IPS-20b (cell line): ENCODE results near the gene TSPAN32.
"Not testable (repeated sequence)": the region's sequence is repeated elsewhere in the genome, so short reads cannot be mapped to it uniquely, and the experiment has no call there.

Experiments used
- H3K27ac ChIP-seq: one replicate; pipeline ENCODE4 v1.5.1; 2013; ENCODE audit warnings: low read length
- H3K27me3 ChIP-seq: 2 replicates; pipeline ENCODE4 v1.6.1; 2013; ENCODE audit warnings: mild to moderate bottlenecking, low read length, inconsistent platforms; ENCODE audit not compliant: insufficient read depth
- H3K36me3 ChIP-seq: 2 replicates; pipeline ENCODE4 v1.6.1; 2013; ENCODE audit warnings: low read depth, mild to moderate bottlenecking, inconsistent platforms, low read length, moderate library complexity; ENCODE audit not compliant: insufficient read depth
- H3K4me1 ChIP-seq: 2 replicates; pipeline ENCODE4 v1.6.1; 2013; ENCODE audit warnings: mild to moderate bottlenecking, control low read depth, inconsistent platforms, low read length, moderate library complexity; ENCODE audit not compliant: insufficient read depth
- H3K4me3 ChIP-seq: 2 replicates; pipeline ENCODE4 v1.5.1; 2013; ENCODE audit warnings: mild to moderate bottlenecking, low read length, inconsistent platforms
- H3K9ac ChIP-seq: 2 replicates; pipeline ENCODE4 v1.6.1; 2013; ENCODE audit warnings: low read depth, mild to moderate bottlenecking, inconsistent platforms, low read length, moderate library complexity
- H3K9me3 ChIP-seq: 2 replicates; pipeline ENCODE4 v1.6.1; 2013; ENCODE audit warnings: mild to moderate bottlenecking, low read depth, low read length, inconsistent platforms; ENCODE audit not compliant: insufficient read depth

The TSPAN32 gene

GRCh38 chr11:2360081-2360642, 58.3 kb downstream of the TSPAN32 start:
- Histone ChIP-seq H3K27me3 (no peaks in the 10 kb centered on the region), H3K9ac (no peak overlapping the region), H3K27ac (no peak overlapping the region), H3K36me3 (no peaks in the 10 kb centered on the region), H3K9me3 (no peaks in the 10 kb centered on the region), H3K4me3 (no peak overlapping the region), H3K4me1 (no peaks in the 10 kb centered on the region)

DNA sequence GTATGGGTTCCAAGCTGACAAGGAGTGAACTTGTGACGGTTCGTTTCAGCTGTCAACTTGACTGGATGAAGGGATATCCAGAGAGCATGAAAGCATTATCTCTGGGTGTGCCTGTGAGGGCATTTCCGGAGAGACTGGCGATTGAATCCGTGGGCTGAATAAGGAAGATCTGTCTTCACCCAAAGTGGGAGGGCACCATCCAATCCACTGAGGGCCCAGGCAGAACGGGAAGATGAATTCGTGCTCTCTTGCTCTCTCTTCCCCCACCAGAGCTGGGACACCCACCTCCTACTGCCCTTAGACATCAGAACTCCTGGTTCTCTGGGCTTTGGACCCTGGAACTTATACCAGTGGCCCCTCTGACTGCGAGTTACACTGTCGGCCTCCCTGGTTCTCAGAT, 59.8 kb downstream of the TSPAN32 start:
- no peak overlapping the region for H3K4me3 ChIP-seq
- no peaks in the 10 kb centered on the region for H3K27me3 ChIP-seq
- no peaks in the 10 kb centered on the region for H3K9me3 ChIP-seq

GRCh38 chr11:2362414-2362813, 60.6 kb downstream of the TSPAN32 start:
- Histone ChIP-seq H3K9ac (no peak overlapping the region), H3K9me3 (no peaks in the 10 kb centered on the region), H3K27ac (no peak overlapping the region), H3K4me3 (no peak overlapping the region), H3K27me3 (no peaks in the 10 kb centered on the region), H3K4me1 (no peaks in the 10 kb centered on the region), H3K36me3 (no peaks in the 10 kb centered on the region)

More for the DNA sequence above, 59.8 kb downstream of the TSPAN32 start:
- no peak overlapping the region for H3K27ac ChIP-seq
- no peaks in the 10 kb centered on the region for H3K4me1 ChIP-seq
- no peak overlapping the region for H3K9ac ChIP-seq
- no peaks in the 10 kb centered on the region for H3K36me3 ChIP-seq

DNA sequence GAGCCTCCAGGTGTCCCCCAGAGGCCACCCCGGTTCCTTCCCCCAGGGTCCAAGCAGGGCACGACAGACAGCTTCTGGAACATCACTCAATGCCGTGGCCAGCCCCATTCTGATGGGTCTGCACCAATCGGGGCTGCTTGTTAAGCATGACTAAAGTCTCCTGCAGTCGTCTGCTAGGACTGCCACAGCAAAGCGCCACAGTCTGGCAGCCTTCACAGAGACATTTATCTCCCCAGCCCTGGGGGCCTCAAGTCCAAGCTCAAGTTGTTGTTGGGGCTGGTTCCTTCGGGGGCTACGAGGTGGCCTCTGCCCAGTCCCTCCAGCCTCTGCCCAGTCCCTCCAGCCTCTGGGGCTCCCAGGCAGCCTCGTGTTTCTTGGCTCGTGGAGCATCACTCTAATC, 61.3 kb downstream of the TSPAN32 start:
- H3K4me3 ChIP-seq = no peak overlapping the region
- no peaks in the 10 kb centered on the region for H3K36me3 ChIP-seq
- H3K4me1 ChIP-seq = no peaks in the 10 kb centered on the region
- H3K9me3 ChIP-seq = no peaks in the 10 kb centered on the region
- no peak overlapping the region for H3K9ac ChIP-seq
- no peak overlapping the region for H3K27ac ChIP-seq
- no peaks in the 10 kb centered on the region for H3K27me3 ChIP-seq

DNA sequence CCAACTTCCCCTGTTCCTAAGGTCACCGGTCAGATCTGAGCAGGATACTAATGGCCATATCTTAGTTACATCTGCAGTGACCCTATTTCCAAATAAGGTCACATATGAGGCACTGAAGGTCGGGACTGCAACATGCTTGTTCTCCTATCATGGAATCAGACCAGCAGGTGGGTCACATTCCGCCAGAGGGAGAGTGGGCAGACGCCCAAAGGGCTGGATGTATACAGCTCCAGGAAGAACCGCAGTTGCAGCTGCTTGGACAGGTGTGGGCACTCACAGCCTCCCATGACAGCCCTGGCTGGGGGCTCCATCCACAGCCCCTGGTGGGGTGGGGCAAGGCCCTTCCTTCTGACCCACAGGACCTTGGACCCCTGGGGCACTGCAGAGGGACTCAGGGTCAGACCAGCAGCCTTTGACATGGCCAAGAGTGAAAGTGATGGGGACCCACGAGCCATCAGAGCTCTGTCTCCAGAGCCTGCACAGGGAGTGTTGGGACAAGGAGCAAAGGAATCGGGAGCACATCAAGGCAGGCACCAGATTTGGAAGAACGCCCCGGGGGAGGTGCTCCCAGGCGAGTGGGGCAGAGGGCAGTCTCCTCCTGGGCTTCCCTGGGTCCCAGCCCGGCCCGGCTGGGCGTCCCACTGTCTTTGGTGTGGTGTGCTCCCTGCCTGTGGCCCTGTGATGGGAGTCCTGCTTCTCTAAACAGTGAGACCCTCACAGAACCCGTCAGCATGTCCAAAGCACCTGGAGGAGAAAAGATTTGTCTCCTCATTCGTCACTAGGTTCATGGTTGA, 62.0 kb downstream of the TSPAN32 start:
- Histone ChIP-seq H3K9ac (no peak overlapping the region), H3K9me3 (no peaks in the 10 kb centered on the region), H3K4me1 (no peaks in the 10 kb centered on the region), H3K27me3 (no peaks in the 10 kb centered on the region), H3K27ac (no peak overlapping the region), H3K36me3 (no peaks in the 10 kb centered on the region), H3K4me3 (no peak overlapping the region)

DNA sequence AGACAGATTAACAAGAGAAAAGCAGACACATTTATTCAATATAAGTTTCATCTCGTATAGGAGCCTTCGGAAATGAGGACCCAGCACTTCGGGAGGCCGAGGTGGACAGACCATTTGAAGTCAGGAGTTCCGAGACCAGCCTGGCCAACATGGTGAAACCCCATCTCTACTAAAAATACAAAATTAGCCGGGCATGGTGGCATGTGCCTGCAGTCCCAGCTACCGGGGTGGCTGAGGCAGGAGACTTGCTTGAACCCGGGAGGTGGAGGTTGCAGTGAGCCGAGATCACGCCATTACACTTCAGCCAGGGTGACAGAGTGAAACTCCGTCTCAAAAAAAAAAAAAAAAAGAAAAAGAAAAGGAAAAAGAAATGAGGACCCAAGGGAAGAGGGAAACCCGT, 62.6 kb downstream of the TSPAN32 start:
- H3K9ac ChIP-seq, H3K36me3 ChIP-seq, H3K27me3 ChIP-seq, H3K4me1 ChIP-seq, H3K4me3 ChIP-seq, H3K9me3 ChIP-seq, H3K27ac ChIP-seq: not testable (repeated sequence)

DNA sequence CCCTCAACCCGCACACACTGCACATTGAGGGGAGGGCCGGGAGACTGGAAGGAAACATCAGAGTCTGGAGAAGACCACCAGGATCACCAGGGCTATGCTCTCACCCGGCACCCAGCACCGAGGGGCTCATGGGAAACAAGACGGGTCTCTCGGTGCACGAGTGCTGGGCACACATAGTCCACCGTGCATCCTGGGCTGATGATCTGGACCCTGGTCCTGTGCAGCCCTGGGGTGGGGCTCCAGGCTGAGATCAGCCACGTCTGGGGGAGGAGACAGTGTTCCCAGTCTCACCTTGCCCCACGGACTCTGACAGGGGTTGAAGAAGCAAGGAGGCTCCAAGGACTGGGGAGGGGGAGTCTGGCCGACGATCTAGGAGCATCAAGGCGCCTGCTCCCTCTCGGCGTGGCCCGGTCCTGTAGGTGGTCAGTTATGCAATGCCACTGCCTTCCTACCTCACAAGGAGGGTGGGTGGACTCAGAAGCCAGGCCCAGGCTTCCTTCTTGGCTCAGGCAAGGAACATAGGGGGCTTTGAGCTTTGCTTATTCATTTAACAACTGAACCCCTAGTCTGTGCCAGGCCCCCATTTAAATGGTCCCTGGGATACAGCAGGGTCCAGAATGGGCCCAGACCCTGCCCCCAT, 63.9 kb downstream of the TSPAN32 start:
- Histone ChIP-seq H3K4me3 (no peak overlapping the region), H3K27me3 (no peaks in the 10 kb centered on the region), H3K9ac (no peak overlapping the region), H3K4me1 (no peaks in the 10 kb centered on the region), H3K36me3 (no peaks in the 10 kb centered on the region), H3K27ac (no peak overlapping the region), H3K9me3 (no peaks in the 10 kb centered on the region)

- Histone ChIP-seq H3K27me3 (no peaks in the 10 kb centered on the region), H3K4me1 (no peaks in the 10 kb centered on the region), H3K9me3 (no peaks in the 10 kb centered on the region), H3K4me3 (no peak overlapping the region), H3K27ac (no peak overlapping the region), H3K36me3 (no peaks in the 10 kb centered on the region), H3K9ac (no peak overlapping the region)
These were observed 64.5 kb downstream of the TSPAN32 start for GRCh38 chr11:2366276-2366675.

DNA sequence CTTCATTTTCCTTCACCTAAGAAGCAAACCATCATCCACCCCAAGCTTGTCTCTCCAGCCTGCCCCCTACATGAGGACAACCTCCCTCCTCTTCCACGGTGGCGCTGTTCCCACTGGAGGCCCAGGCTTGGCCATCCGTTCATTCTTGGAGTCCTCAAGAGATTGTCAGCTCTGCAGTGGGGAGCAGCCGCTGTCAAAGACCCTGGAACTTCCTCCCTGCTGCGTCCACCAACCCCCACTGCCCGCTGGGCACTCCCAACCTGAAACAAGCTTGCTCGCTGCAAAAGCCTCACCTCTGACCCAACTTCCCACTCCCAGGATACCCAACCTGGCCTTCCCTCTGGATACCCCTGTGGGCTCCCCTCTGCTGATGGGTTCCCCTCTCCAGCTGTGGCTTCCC, 64.9 kb downstream of the TSPAN32 start:
- Histone ChIP-seq H3K27ac (no peak overlapping the region), H3K4me3 (no peak overlapping the region), H3K9me3 (no peaks in the 10 kb centered on the region), H3K9ac (no peak overlapping the region), H3K4me1 (no peaks in the 10 kb centered on the region), H3K27me3 (no peaks in the 10 kb centered on the region), H3K36me3 (no peaks in the 10 kb centered on the region)

GRCh38 chr11:2367266-2368160, 65.7 kb downstream of the TSPAN32 start:
- H3K9me3 ChIP-seq = no peaks in the 10 kb centered on the region
- H3K27ac ChIP-seq = no peak overlapping the region
- no peaks in the 10 kb centered on the region for H3K4me1 ChIP-seq
- H3K9ac ChIP-seq = no peak overlapping the region
- H3K27me3 ChIP-seq = no peaks in the 10 kb centered on the region
- no peaks in the 10 kb centered on the region for H3K36me3 ChIP-seq
- no peak overlapping the region for H3K4me3 ChIP-seq
